Thoracic aorta (tissue), 2 donors: Measurements from ENCODE around the gene ADRB2. TPM values are rescaled to one million over a fixed set of nuclear protein-coding genes. Genes with fewer than 3 reads are reported as not detected.

Experiments used
- ATAC-seq: fragments of 150-250 bp; one replicate; pipeline ENCODE4 v1.8.0; 2017; ENCODE audit warnings: low read depth; ENCODE audit not compliant: insufficient number of reproducible peaks, low FRiP score
- DNase-seq: peaks from one replicate; pipeline ENCODE4 v3.0.0-alpha.2; 2020; ENCODE audit warnings: low spot score
- H3K27ac ChIP-seq, 2 donors: fragments of 200-600 bp; sonication (generic); 1 replicate in 1 of 2; 2 replicates in 1 of 2; pipeline ENCODE4 v1.5.1; 2016; ENCODE audit warnings: mild to moderate bottlenecking in 2 of 2, moderate library complexity in 2 of 2
- H3K27me3 ChIP-seq: fragments of 200-600 bp; sonication (generic); replicated peaks from 2 replicates; pipeline ENCODE4 v1.6.0; 2016; ENCODE audit warnings: mild to moderate bottlenecking; ENCODE audit not compliant: insufficient read depth
- H3K36me3 ChIP-seq: fragments of 200-600 bp; sonication (generic); one replicate; pipeline ENCODE4 v1.5.1; 2016
- H3K4me1 ChIP-seq, 2 donors: fragments of 200-600 bp; sonication (generic); 1 replicate in 1 of 2; 2 replicates in 1 of 2; pipeline versions ENCODE4 v1.5.1 to v1.6.0; 2016; ENCODE audit warnings: low read depth in 2 of 2, mild to moderate bottlenecking in 1 of 2; ENCODE audit not compliant: control insufficient read depth in 1 of 2
- H3K4me3 ChIP-seq: fragments of 200-600 bp; sonication (generic); 2 replicates; pipeline ENCODE4 v1.5.1; 2016; ENCODE audit warnings: mild to moderate bottlenecking
- H3K9me3 ChIP-seq: fragments of 200-600 bp; sonication (generic); 2 replicates; pipeline ENCODE4 v1.5.1; 2016
- total RNA-seq, 2 donors: library from RNA; depleted of rRNA; stranded (reverse); fragments of >200 nt; gene quantifications; one replicate each; pipeline versions ENCODE4 v1.1.0 to v1.2.3, GENCODE V29; 2016
- TF ChIP-seq, protein P1 (sequence below): fragments of 200-600 bp; sonication (generic); IDR thresholded peaks from one replicate; pipeline ENCODE4 v1.5.1; 2019; ENCODE audit warnings: antibody characterized with exemption

ADRB2 gene
- total RNA-seq, 2 donors from 2014 or later: 2.8 to 3.7 TPM

DNA sequence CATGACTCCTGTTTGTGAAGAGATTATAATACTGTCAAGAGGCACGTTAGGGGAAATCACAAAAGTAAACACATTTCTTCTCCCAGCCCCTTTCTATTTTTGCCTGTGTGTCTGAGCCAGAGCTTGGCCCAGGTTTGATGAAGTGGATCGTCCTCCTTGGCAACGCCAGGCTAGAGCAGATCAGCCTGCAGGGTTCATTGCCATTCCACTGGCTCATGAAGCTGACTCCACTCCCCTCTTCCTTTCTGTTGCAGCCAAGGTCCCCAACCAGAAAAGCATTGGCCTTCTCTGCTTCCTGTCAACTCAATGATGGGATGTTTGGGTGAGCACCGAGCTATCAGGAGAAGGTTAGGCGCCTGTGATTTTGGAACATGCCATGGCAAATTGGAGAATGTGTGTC lies 3.3 kb downstream of the ADRB2 start:
- TF ChIP-seq, protein P1, sequence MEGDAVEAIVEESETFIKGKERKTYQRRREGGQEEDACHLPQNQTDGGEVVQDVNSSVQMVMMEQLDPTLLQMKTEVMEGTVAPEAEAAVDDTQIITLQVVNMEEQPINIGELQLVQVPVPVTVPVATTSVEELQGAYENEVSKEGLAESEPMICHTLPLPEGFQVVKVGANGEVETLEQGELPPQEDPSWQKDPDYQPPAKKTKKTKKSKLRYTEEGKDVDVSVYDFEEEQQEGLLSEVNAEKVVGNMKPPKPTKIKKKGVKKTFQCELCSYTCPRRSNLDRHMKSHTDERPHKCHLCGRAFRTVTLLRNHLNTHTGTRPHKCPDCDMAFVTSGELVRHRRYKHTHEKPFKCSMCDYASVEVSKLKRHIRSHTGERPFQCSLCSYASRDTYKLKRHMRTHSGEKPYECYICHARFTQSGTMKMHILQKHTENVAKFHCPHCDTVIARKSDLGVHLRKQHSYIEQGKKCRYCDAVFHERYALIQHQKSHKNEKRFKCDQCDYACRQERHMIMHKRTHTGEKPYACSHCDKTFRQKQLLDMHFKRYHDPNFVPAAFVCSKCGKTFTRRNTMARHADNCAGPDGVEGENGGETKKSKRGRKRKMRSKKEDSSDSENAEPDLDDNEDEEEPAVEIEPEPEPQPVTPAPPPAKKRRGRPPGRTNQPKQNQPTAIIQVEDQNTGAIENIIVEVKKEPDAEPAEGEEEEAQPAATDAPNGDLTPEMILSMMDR: no peak
- Histone ChIP-seq H3K9me3 (no peaks in the 10 kb centered on the region), H3K27ac (no peak overlapping the region), H3K27me3 (no peaks in the 10 kb centered on the region), H3K36me3 (no peaks in the 10 kb centered on the region), H3K4me1 (peaks cover 13 to 43% of the 10 kb centered on the region in 2 donors), H3K4me3 (peak overlapping the region; percentile 74)
- DNase-seq (no peak), ATAC-seq (no peak)

DNA sequence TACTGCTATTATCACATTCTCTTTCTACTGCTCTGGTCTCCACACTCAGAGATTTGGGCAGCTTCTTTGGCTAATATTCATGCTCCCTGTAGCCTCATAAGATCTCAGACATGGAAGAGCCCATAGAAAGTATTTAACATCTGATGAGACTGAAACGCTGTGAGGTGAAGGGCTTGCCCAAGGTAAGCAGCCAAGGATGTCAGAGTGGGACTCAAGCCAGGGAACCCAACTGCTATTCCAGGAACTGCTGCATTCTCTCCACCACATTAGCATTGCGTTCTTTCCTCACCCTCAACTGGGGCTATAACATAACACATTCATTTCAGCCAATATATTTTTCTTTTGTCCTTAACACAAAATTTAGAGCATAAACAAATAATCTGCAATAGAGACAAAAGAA lies 3.8 kb downstream of the ADRB2 start:
- Histone ChIP-seq H3K36me3 (no peaks in the 10 kb centered on the region), H3K27me3 (no peaks in the 10 kb centered on the region), H3K4me1 (peaks cover 12 to 43% of the 10 kb centered on the region in 2 donors), H3K9me3 (no peaks in the 10 kb centered on the region), H3K4me3 (peak overlapping the region; percentile 74), H3K27ac (no peak overlapping the region)
- no peak for ATAC-seq
- TF ChIP-seq, protein P1: no peak
- no peak for DNase-seq

DNA sequence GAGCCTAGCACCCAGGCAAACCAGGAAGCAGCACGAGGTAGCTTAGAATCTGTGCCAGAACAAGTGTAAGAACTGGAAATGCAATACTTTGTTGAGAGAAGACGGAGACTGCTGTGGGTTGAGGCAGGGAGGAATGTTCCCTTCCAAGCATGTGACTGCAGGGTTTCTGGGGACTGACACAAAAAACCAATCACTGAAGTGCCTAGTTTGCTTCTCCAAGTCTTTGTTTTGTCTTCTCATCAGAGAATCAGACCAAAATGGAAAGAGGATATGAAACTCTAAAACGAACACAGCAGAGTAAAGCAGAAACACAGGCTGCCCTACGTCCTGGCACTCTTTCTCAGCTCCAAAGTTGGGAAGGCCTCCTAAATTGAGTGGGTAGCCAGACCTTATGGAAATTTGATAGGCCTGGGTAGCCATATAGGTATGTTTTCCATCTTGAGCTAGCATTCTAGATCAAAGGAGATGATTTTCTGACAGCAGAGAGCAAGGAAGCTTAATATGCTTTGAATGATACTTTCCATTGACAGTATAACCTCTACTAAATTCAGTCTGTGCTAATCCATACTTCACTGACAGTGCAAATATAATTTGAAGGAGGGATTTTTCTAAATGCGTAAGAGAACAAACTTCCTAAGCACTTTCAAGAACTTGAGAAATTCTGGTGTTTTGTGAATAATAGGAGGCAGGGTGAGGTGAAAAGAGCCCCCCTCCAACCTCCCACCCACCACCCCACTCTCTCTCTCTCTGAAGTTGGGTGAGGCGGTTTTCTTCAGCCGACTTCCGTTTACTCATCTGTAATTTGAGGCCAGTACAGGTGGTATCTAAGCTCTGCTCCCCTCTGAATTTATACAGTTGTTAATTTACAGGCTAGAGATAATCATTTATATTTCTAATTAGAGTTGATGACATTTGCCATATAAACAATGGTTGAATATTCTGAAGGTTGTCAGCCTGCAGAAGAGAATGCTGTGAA lies 5.5 kb downstream of the ADRB2 start:
- H3K27ac ChIP-seq: peak overlapping the region in 1 of 2 donors; percentile 32
- no peaks in the 10 kb centered on the region for H3K27me3 ChIP-seq
- ATAC-seq (no peak), DNase-seq (no peak)
- no peaks in the 10 kb centered on the region for H3K36me3 ChIP-seq
- peaks cover 8 to 43% of the 10 kb centered on the region in 2 donors for H3K4me1 ChIP-seq
- no peaks in the 10 kb centered on the region for H3K9me3 ChIP-seq
- peak overlapping the region; percentile 20 for H3K4me3 ChIP-seq
- TF ChIP-seq, protein P1: no peak

DNA sequence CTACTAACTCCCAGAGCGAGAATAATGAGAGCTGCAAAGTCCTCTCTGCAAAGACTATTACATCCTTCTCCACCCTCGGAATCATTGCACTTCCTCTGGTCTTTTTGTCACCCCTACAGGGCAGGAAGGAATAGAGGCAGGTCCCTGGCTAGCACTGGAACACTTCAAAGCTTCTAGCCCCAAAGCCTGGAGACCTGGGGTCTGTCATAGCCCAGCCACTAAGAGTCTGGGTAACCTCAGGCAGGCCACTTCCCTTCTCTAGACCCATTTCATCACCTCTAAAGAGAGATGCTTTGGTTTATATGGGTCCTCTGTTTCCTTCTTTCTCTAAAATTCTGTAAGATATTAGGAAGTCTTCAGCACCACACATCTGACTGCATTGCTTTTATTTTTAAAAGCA lies 6.7 kb downstream of the ADRB2 start:
- DNase-seq: no peak
- H3K4me1 ChIP-seq: peaks cover 8 to 36% of the 10 kb centered on the region in 2 donors
- ATAC-seq: no peak
- H3K27me3 ChIP-seq: no peaks in the 10 kb centered on the region
- no peak overlapping the region for H3K27ac ChIP-seq
- H3K4me3 ChIP-seq: no peak overlapping the region
- no peaks in the 10 kb centered on the region for H3K36me3 ChIP-seq
- TF ChIP-seq, protein P1: no peak
- H3K9me3 ChIP-seq: no peaks in the 10 kb centered on the region

DNA sequence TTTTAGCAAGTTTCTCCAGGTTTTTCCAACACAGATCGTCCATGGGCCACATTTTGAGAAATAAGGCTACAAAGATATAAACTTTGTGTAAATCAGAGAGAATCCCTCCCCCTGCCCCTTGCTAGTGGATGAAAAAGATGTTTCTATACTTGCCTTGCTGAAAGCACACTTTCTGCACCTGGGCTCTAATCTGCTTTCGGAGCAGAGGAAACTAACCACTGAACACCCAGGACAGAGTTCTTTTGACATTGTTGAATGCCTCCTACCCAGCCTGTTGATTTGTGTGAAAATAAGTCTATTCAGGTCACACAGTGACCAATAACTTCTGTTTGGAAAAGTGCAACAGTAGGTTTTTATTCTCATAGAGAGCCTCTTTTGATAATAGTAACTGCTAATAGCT lies 7.5 kb downstream of the ADRB2 start:
- Histone ChIP-seq H3K9me3 (no peaks in the 10 kb centered on the region), H3K4me1 (peaks cover 8 to 30% of the 10 kb centered on the region in 2 donors), H3K27ac (no peak overlapping the region), H3K36me3 (no peaks in the 10 kb centered on the region), H3K27me3 (no peaks in the 10 kb centered on the region), H3K4me3 (no peak overlapping the region)
- no peak for ATAC-seq
- no peak for DNase-seq
- TF ChIP-seq, protein P1: no peak
